ENCODE data around the gene ZNF761.
"Not testable (repeated sequence)": the region's sequence is repeated elsewhere in the genome, so short reads cannot be mapped to it uniquely, and the experiment has no call there.

- TF ChIP-seq ISL1 (CRISPR knock-in tag; IDR thresholded peaks at IDR 0.05); ZFP3 (CRISPR knock-in tag; IDR thresholded peaks at IDR 0.05); CSDC2 (CRISPR knock-in tag; IDR thresholded peaks at IDR 0.05); PPARA (CRISPR knock-in tag; IDR thresholded peaks at IDR 0.05; ENCODE audit: borderline replicate concordance); PATZ1 (CRISPR knock-in tag; IDR thresholded peaks at IDR 0.05; ENCODE audit: borderline replicate concordance); RARB (CRISPR knock-in tag; IDR thresholded peaks at IDR 0.05); POU6F1 (CRISPR knock-in tag; IDR thresholded peaks at IDR 0.05; ENCODE audit: borderline replicate concordance, low read depth); ZFP30 (CRISPR knock-in tag; IDR thresholded peaks at IDR 0.05): not testable (repeated sequence)
- TF ChIP-seq, protein P1, sequence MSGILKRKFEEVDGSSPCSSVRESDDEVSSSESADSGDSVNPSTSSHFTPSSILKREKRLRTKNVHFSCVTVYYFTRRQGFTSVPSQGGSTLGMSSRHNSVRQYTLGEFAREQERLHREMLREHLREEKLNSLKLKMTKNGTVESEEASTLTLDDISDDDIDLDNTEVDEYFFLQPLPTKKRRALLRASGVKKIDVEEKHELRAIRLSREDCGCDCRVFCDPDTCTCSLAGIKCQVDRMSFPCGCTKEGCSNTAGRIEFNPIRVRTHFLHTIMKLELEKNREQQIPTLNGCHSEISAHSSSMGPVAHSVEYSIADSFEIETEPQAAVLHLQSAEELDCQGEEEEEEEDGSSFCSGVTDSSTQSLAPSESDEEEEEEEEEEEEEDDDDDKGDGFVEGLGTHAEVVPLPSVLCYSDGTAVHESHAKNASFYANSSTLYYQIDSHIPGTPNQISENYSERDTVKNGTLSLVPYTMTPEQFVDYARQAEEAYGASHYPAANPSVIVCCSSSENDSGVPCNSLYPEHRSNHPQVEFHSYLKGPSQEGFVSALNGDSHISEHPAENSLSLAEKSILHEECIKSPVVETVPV (CRISPR knock-in tag; IDR thresholded peaks at IDR 0.05): not testable (repeated sequence)
- TF ChIP-seq, protein P2, sequence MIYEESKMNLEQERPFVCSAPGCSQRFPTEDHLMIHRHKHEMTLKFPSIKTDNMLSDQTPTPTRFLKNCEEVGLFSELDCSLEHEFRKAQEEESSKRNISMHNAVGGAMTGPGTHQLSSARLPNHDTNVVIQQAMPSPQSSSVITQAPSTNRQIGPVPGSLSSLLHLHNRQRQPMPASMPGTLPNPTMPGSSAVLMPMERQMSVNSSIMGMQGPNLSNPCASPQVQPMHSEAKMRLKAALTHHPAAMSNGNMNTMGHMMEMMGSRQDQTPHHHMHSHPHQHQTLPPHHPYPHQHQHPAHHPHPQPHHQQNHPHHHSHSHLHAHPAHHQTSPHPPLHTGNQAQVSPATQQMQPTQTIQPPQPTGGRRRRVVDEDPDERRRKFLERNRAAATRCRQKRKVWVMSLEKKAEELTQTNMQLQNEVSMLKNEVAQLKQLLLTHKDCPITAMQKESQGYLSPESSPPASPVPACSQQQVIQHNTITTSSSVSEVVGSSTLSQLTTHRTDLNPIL (CRISPR knock-in tag; IDR thresholded peaks at IDR 0.05; ENCODE audit: low read depth): not testable (repeated sequence)
Observed at GRCh38 chr19:53483751-53484150, 52.0 kb downstream of the ZNF761 start.

All from SK-N-SH treated with all-trans-retinoic acid at 6 μM for 48 hours (cell line).